ENCODE data around the gene LIN9.
"Not testable (repeated sequence)": the region's sequence is repeated elsewhere in the genome, so short reads cannot be mapped to it uniquely, and the experiment has no call there.

The LIN9 gene

GRCh38 chr1:226308723-226309397 lies at the start of gene LIN9:
TSS of gene LIN9 (minus strand) at chr1:226309164. CDS start at chr1:226309139, 25 bp downstream.
- peak; percentile 92 for DNase-seq

GRCh38 chr1:226357416-226357815 lies 48.5 kb upstream of the LIN9 start:
- no peak for DNase-seq

- DNase-seq, result no peak
Observed at GRCh38 chr1:226355669-226356551, 46.9 kb upstream of the LIN9 start.

GRCh38 chr1:226355016-226355415 lies 46.1 kb upstream of the LIN9 start:
- no peak for DNase-seq

- DNase-seq, result no peak
Observed at GRCh38 chr1:226353698-226354525, 44.9 kb upstream of the LIN9 start.

GRCh38 chr1:226351709-226352108 lies 42.7 kb upstream of the LIN9 start:
- DNase-seq, result no peak

- DNase-seq, result no peak
Observed at GRCh38 chr1:226350519-226350865, 41.5 kb upstream of the LIN9 start.

GRCh38 chr1:226349801-226350518 lies 41.0 kb upstream of the LIN9 start:
- no peak for DNase-seq

GRCh38 chr1:226349081-226349480 lies 40.1 kb upstream of the LIN9 start:
- DNase-seq, result no peak

GRCh38 chr1:226344441-226345259 lies 35.7 kb upstream of the LIN9 start:
- DNase-seq, result no peak

- DNase-seq, result no peak
Observed at GRCh38 chr1:226342656-226343055, 33.7 kb upstream of the LIN9 start.

GRCh38 chr1:226340111-226340510 lies 31.1 kb upstream of the LIN9 start:
- not testable (repeated sequence) for DNase-seq

GRCh38 chr1:226337276-226337875 lies 28.4 kb upstream of the LIN9 start:
- DNase-seq, result no peak

GRCh38 chr1:226335661-226336060 lies 26.7 kb upstream of the LIN9 start:
- DNase-seq, result no peak

- DNase-seq, result no peak
Observed at GRCh38 chr1:226332947-226333346, 24.0 kb upstream of the LIN9 start.

GRCh38 chr1:226329237-226329636 lies 20.3 kb upstream of the LIN9 start:
- no peak for DNase-seq

GRCh38 chr1:226327761-226328162 lies 18.8 kb upstream of the LIN9 start:
- DNase-seq, result no peak

GRCh38 chr1:226325178-226325577 lies 16.2 kb upstream of the LIN9 start:
- DNase-seq, result no peak

GRCh38 chr1:226324479-226324878 lies 15.5 kb upstream of the LIN9 start:
- no peak for DNase-seq

- DNase-seq, result no peak
Observed at GRCh38 chr1:226322986-226323385, 14.0 kb upstream of the LIN9 start.

GRCh38 chr1:226320930-226321329 lies 12.0 kb upstream of the LIN9 start:
- no peak for DNase-seq

Data from stimulated activated CD4-positive, alpha-beta T cell treated with anti-CD3 and anti-CD28 coated beads, Interleukin-1b, Interleukin-23, amount 100 ng/mL, for 48 hours (primary cell).